Calu3 (cell line): ENCODE results near the gene PLCG2. TPM values are rescaled to one million over a fixed set of nuclear protein-coding genes. Genes with fewer than 3 reads are reported as not detected.

Experiments used
- BruUV-seq: library from RNA; stranded (reverse); fragments of 400-500 nt; replicated peaks from 2 replicates; lab custom pipeline; 2021; lab: Mats Ljungman, UMichigan
- CTCF ChIA-PET: fragments of 300-600 bp; sonication (Branson Sonifier 250); formaldehyde crosslinking; loops from one replicate; lab custom pipeline; 2022; ENCODE audit warnings: antibody characterized with exemption; lab: Charles Lee
- DNase-seq: peaks from one replicate; pipeline ENCODE4 v3.0.0; 2022
- H3K27ac Mint-ChIP-seq: one replicate; pipeline ENCODE4 v1.8.0; 2022; ENCODE audit warnings: mixed read lengths; ENCODE audit not compliant: unreplicated experiment
- H3K27me3 Mint-ChIP-seq: one replicate; pipeline ENCODE4 v1.8.0; 2022; ENCODE audit warnings: mixed read lengths; ENCODE audit not compliant: unreplicated experiment
- H3K36me3 Mint-ChIP-seq: one replicate; pipeline ENCODE4 v1.8.0; 2022; ENCODE audit warnings: mild to moderate bottlenecking, moderate library complexity, mixed read lengths; ENCODE audit not compliant: insufficient read depth, unreplicated experiment
- H3K4me1 Mint-ChIP-seq: one replicate; pipeline ENCODE4 v1.8.0; 2022; ENCODE audit warnings: mild to moderate bottlenecking, low read depth, mixed read lengths; ENCODE audit not compliant: unreplicated experiment
- H3K4me3 Mint-ChIP-seq: one replicate; pipeline ENCODE4 v1.8.0; 2022; ENCODE audit warnings: mild to moderate bottlenecking, low read depth, moderate library complexity, mixed read lengths; ENCODE audit not compliant: unreplicated experiment
- H3K9me3 Mint-ChIP-seq: one replicate; pipeline ENCODE4 v1.8.0; 2022; ENCODE audit warnings: low read depth, mixed read lengths; ENCODE audit not compliant: unreplicated experiment
- intact Hi-C: fragments of 100-400 bp; cut with micrococcal nuclease; formaldehyde crosslinking; loops from one replicate; pipeline ENCODE4 v1.10.0; 2022; ENCODE audit not compliant: unreplicated experiment
- total RNA-seq: library from RNA; stranded (reverse); gene quantifications from 2 replicates; pipeline ENCODE4 v1.2.3, GENCODE V29; 2022
- TF ChIP-seq, protein P1 (sequence below): fragments of 200-600 bp; IDR thresholded peaks from one replicate; pipeline ENCODE4 v1.8.0; 2022; ENCODE audit warnings: antibody characterized with exemption; ENCODE audit not compliant: unreplicated experiment

The PLCG2 gene
- total RNA-seq, 1 experiment from 2014 or later = 3.4 TPM

DNA sequence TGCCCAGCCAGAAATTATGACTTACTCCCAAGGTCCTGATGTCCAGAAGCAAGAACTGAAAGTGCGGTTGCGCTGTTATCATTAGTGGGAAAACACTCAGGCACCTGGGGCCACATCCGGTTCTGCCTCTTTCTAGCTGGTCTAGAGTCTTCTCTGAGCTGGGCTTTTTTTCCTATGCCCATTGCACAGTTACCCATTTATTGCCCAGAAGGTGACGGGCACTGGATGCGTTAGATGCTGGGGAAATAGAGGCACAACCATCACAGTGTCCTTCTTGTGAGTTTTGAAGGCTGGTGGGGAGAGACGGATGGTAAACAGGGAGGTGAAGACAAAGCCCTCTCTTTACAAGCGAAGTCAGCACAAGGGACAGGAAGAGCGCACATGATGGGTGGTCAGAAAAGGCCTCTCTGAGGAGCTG, 37.7 kb downstream of the PLCG2 start:
- H3K4me1 Mint-ChIP-seq = no peaks in the 10 kb centered on the region
- TF ChIP-seq, protein P1, sequence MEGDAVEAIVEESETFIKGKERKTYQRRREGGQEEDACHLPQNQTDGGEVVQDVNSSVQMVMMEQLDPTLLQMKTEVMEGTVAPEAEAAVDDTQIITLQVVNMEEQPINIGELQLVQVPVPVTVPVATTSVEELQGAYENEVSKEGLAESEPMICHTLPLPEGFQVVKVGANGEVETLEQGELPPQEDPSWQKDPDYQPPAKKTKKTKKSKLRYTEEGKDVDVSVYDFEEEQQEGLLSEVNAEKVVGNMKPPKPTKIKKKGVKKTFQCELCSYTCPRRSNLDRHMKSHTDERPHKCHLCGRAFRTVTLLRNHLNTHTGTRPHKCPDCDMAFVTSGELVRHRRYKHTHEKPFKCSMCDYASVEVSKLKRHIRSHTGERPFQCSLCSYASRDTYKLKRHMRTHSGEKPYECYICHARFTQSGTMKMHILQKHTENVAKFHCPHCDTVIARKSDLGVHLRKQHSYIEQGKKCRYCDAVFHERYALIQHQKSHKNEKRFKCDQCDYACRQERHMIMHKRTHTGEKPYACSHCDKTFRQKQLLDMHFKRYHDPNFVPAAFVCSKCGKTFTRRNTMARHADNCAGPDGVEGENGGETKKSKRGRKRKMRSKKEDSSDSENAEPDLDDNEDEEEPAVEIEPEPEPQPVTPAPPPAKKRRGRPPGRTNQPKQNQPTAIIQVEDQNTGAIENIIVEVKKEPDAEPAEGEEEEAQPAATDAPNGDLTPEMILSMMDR = no peak
- no peaks in the 10 kb centered on the region for H3K9me3 Mint-ChIP-seq
- CTCF ChIA-PET = no interaction called here
- H3K36me3 Mint-ChIP-seq = no peaks in the 10 kb centered on the region
- peaks cover 77% of the 10 kb centered on the region for H3K27me3 Mint-ChIP-seq
- intact Hi-C loops = no loop called here
- no peak overlapping the region for H3K27ac Mint-ChIP-seq
- no peak for DNase-seq
- BruUV-seq = no TSS peak
- no peak overlapping the region for H3K4me3 Mint-ChIP-seq

DNA sequence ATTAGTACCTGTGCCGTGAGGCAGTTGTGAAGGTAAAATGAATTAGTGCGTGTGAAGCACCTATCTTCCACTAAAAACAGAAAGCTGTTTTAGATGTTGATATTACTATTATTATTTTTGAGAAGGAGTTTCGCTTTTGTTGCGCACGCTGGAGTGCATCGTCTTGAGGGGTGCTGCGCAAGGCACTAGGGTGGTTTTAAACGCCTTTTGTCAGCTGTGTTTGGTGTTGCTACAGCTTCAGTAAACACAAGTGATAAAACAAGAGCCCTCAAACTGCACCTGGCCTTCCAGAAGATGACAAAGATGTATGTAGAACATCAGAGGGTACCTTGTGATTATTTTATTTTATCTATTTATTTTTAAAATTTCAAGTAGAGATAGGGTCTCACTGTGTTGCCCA, 38.2 kb downstream of the PLCG2 start:
- CTCF ChIA-PET = no interaction called here
- H3K4me1 Mint-ChIP-seq = no peaks in the 10 kb centered on the region

GRCh38 chr16:81817789-81818567, 38.9 kb downstream of the PLCG2 start:
- H3K4me1 Mint-ChIP-seq = no peaks in the 10 kb centered on the region
- H3K27ac Mint-ChIP-seq = no peak overlapping the region
- CTCF ChIA-PET = interaction anchor here (0.6 kb wide), 1 partner anchor 45 kb away, joined by 4 read pairs; no protein-coding TSS in a partner anchor
- no peaks in the 10 kb centered on the region for H3K9me3 Mint-ChIP-seq
- H3K36me3 Mint-ChIP-seq = no peaks in the 10 kb centered on the region
- DNase-seq = no peak
- TF ChIP-seq, protein P1 = no peak
- H3K27me3 Mint-ChIP-seq = peaks cover 74% of the 10 kb centered on the region
- H3K4me3 Mint-ChIP-seq = no peak overlapping the region
- intact Hi-C loops = no loop called here
- no TSS peak for BruUV-seq

More for the DNA sequence above, 38.2 kb downstream of the PLCG2 start:
- TF ChIP-seq, protein P1 = no peak
- DNase-seq = no peak
- no TSS peak for BruUV-seq
- Mint-ChIP-seq H3K4me3 (no peak overlapping the region), H3K9me3 (no peaks in the 10 kb centered on the region), H3K27ac (no peak overlapping the region), H3K36me3 (no peaks in the 10 kb centered on the region), H3K27me3 (peaks cover 77% of the 10 kb centered on the region)
- intact Hi-C loops = no loop called here

DNA sequence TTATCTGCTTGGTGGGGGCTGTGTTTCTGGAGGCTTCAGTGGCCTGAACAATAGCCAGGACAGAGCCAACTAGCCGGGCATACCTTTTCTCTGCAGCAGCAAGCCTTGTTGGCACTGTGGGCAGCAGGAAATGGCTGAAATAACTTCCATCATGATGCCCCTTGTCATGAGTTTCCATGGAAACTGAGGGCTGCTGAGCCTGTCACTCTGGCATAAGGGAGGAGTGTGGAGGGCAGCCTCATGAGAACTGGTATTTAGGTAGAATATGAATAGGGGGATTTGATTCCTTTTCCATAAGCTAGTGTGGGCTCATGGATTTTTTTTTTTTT, 39.4 kb downstream of the PLCG2 start:
- H3K4me1 Mint-ChIP-seq = no peaks in the 10 kb centered on the region
- CTCF ChIA-PET = interaction anchor here (0.6 kb wide), 2 partner anchors 38 to 46 kb away, joined by 4 to 5 read pairs; no protein-coding TSS in a partner anchor
- DNase-seq = no peak
- intact Hi-C loops = no loop called here
- no peak overlapping the region for H3K27ac Mint-ChIP-seq
- no TSS peak for BruUV-seq
- peaks cover 74% of the 10 kb centered on the region for H3K27me3 Mint-ChIP-seq
- H3K36me3 Mint-ChIP-seq = no peaks in the 10 kb centered on the region
- H3K4me3 Mint-ChIP-seq = no peak overlapping the region
- no peaks in the 10 kb centered on the region for H3K9me3 Mint-ChIP-seq
- TF ChIP-seq, protein P1 = no peak
